Stimulated activated CD8-positive, alpha-beta memory T cell treated with anti-CD3 and anti-CD28 coated beads, Interleukin-12 subunit alpha, Interleukin-12 subunit beta, amount 100 ng/mL, for 24 hours (primary cell): ENCODE measurements around the gene LRRC25.
"Not testable (repeated sequence)": the region's sequence is repeated elsewhere in the genome, so short reads cannot be mapped to it uniquely, and the experiment has no call there.

ENCODE experiments used
- DNase-seq: peaks from one replicate; pipeline ENCODE4 v3.0.0-alpha.2; 2020; ENCODE audit errors: extremely low read depth

Gene LRRC25

GRCh38 chr19:18379803-18380747 is 17.3 kb downstream of the LRRC25 start:
- DNase-seq, result no peak

GRCh38 chr19:18377026-18377425 is 20.4 kb downstream of the LRRC25 start:
- no peak for DNase-seq

- DNase-seq, result peak; percentile 26
Measured at GRCh38 chr19:18373892-18374629, 23.4 kb downstream of the LRRC25 start.

- no peak for DNase-seq
Measured at GRCh38 chr19:18373407-18373891, 24.0 kb downstream of the LRRC25 start.

- DNase-seq, result no peak
Measured at GRCh38 chr19:18368504-18369222, 28.8 kb downstream of the LRRC25 start.

GRCh38 chr19:18366021-18366435 is 31.4 kb downstream of the LRRC25 start:
- no peak for DNase-seq

- DNase-seq, result no peak
Measured at GRCh38 chr19:18364826-18365528, 32.4 kb downstream of the LRRC25 start.

- DNase-seq, result not testable (repeated sequence)
Measured at GRCh38 chr19:18364277-18364825, 33.1 kb downstream of the LRRC25 start.

- no peak for DNase-seq
Measured at GRCh38 chr19:18363787-18364186, 33.6 kb downstream of the LRRC25 start.

- DNase-seq, result no peak
Measured at GRCh38 chr19:18362934-18363542, 34.4 kb downstream of the LRRC25 start.

GRCh38 chr19:18361646-18362045 is 35.8 kb downstream of the LRRC25 start:
- DNase-seq, result no peak

GRCh38 chr19:18357041-18357440 is 40.4 kb downstream of the LRRC25 start:
- DNase-seq, result no peak

GRCh38 chr19:18354743-18355142 is 42.7 kb downstream of the LRRC25 start:
- DNase-seq, result not testable (repeated sequence)

- DNase-seq, result no peak
Measured at GRCh38 chr19:18353378-18354005, 43.9 kb downstream of the LRRC25 start.

GRCh38 chr19:18351544-18351943 is 45.9 kb downstream of the LRRC25 start:
- no peak for DNase-seq

- no peak for DNase-seq
Measured at GRCh38 chr19:18350490-18350889, 46.9 kb downstream of the LRRC25 start.

- no peak for DNase-seq
Measured at GRCh38 chr19:18349524-18350128, 47.8 kb downstream of the LRRC25 start.

GRCh38 chr19:18348818-18349339 is 48.5 kb downstream of the LRRC25 start:
- DNase-seq, result not testable (repeated sequence)

GRCh38 chr19:18348171-18348570 is 49.3 kb downstream of the LRRC25 start:
- DNase-seq, result no peak
